ENCODE measurements around the gene PHACTR3.

DNA sequence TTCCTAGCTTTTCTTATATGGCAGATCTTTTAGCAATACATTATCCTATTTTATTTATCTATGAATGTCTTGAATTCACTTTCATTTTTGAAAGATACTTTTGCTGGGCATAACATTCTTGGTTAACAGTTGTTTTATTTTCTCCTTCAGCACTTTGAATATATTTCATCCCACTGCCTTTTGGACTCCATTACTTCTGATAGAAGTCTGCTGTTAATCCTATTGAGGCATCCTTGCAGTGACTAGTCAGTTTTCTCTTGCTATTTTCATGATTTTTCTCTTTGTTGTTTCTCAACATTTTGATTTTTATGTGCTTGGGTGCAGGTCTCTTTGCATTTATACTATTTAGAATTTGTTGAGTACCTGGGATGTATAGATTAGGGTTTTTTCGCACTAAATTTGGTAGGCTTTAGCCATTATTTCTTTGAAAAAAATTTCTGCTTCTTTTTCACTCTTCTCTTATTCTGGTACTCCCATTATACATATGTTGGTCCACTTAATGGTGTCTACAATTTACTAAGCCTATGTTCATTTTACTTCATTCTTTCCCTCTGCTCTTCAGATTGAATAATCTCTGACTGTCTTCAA, 53.2 kb downstream of the PHACTR3 start:
- TF ChIP-seq CTCF (IDR thresholded peaks at IDR 0.05) = no peak
- no peak for TF ChIP-seq REST (IDR thresholded peaks at IDR 0.05; ENCODE audit: insufficient read depth in 1 of 2, low read depth in 2 of 2, low read length in 1 of 2)
- no peak for TF ChIP-seq TCF7L2 (IDR thresholded peaks at IDR 0.05; ENCODE audit: low read depth, low read length)
